Stimulated activated CD8-positive, alpha-beta memory T cell treated with anti-CD3 and anti-CD28 coated beads, Interleukin-4, amount 100 ng/mL, for 24 hours (primary cell): ENCODE measurements around the gene GRIP1.
"Not testable (repeated sequence)": the region's sequence is repeated elsewhere in the genome, so short reads cannot be mapped to it uniquely, and the experiment has no call there.

Experiments
- DNase-seq: peaks from one replicate; pipeline ENCODE4 v3.0.0-alpha.2; 2020; ENCODE audit warnings: low read depth

The GRIP1 gene

DNA sequence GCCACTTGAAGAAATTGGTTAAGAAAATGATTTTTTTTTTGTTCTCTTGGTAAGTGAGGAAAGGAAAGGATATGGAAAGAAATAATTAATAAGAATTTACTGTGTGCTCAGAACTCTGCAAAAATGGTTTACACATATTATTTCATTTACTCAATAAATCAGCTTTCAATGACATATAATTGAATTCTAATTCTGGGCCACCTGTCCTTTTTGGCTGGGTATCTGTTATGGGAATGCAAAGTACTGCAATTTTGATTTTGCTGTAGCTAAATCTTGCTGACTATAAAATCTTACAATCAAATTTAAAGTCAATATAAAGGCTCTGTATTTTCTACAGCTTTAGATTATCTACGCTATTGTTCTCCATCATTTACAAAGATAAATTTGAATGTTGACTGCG is 147.1 kb downstream of the GRIP1 start:
- no peak for DNase-seq

GRCh38 chr12:66529934-66530333 is 148.9 kb downstream of the GRIP1 start:
- no peak for DNase-seq

DNA sequence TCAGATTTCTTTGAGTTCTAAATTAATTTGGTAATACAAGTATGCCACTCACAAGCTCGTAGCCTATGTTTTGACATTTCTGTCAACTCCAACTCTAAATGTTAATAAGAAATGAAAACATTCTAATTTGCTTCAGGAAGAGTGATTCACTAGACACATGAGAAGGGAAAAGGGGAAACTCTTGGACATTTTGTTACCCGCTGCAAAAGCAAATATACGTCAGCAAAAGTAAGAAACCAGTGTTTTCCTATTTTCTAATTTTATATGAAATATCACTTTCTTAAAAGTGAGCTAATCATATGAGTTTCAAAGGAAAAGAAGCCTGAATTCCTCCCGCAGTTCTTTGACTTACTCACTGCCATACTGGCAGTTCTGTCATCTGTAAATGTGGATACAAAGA is 162.3 kb downstream of the GRIP1 start:
- DNase-seq, result no peak

DNA sequence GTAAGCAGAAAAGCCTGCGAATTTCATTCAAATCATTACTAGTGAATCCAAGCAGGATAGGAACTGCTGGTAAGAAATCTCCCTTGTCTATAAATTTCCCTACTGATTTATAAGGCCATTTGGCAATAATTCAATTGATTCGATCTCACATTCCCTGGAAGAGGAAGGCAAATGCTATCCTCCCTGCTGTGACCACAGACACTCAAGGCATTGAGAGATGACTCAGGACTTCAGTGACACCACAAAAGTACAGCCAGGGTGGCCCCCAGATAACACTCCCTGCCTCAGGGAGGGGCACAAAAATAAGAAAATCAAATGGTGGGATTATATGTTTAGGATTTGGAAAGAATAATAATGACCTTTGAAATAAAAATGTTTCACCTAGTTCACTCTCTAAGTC is 162.7 kb downstream of the GRIP1 start:
- DNase-seq, result no peak

DNA sequence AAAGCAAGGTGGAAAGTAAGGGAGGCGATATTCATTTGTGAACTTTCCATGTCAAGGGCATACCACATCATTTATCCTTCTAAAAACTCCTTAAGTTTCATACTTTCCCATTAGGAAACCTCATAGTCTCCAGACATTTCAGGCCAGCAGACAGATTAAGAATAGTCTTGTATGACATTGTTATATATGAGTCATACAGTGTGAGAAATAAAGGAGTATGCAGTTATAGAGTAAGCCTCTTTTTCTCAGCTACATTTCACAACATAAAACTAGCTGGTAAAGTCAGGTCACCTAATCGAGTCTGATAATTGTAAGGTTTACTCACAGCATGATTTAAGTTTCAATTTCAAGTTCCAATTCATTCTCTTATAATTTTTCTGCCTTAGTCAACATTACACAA is 164.3 kb downstream of the GRIP1 start:
- no peak for DNase-seq

- DNase-seq, result no peak
These were observed 170.9 kb downstream of the GRIP1 start for GRCh38 chr12:66508025-66508424.

DNA sequence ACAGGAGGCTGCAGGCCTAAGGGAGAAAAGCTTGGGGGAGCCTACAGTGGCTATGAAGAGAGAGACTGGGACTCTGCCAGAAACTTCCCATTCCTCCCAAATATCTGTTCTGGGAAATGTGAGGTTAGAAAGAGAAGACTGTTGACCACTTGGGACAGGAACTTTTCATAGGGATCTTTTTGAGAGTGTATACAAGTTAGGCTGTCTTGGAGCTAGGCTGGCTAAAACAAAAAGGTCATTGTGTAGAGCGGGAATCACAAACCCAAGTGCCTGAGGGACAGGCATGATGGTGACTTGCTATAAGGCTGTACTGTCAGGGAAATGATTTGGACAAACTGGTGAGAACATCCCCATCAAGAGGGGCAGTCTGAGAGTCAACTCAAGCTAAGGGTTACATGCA is 175.1 kb downstream of the GRIP1 start:
- no peak for DNase-seq

DNA sequence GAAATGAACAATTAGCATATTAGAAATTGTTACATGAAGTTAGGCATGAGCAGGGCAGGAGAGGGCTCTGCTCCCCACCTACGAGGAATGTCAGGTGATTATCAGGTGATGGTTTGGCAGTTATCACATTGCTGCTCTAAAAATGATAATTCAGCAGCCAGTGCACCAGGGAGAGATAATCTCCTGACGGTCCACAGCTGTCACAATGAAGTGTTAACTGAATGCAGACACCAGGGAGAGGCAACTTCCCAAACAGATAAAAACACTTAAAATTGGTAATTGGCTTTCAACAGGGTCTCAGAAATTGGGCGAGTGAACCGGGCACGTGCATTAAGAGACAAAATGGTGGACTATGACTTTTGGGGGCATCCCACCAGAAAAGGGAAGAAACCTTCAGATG is 176.0 kb downstream of the GRIP1 start:
- DNase-seq, result no peak

DNA sequence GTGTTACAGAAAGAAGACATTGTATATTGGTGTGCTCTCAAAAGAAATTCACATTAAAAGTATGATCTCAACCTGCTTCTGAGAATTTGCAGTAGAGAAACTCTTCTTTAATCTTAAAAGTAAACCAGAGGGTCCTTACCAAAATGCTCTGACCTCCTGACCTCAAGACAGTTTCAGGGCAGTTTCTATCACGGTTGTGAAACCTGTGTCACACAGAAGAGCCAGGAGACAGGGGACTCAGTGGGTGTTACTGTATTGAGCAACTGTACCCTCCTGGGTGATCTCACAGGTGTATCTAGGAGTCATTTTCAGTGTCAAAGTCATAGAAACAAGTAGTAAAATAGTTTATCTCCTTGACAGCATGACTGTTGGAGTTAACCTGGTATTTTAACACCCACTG is 178.0 kb downstream of the GRIP1 start:
- DNase-seq, result no peak

GRCh38 chr12:66500091-66500490 is 178.8 kb downstream of the GRIP1 start:
- no peak for DNase-seq

GRCh38 chr12:66499000-66499399 is 179.9 kb downstream of the GRIP1 start:
- DNase-seq, result no peak

DNA sequence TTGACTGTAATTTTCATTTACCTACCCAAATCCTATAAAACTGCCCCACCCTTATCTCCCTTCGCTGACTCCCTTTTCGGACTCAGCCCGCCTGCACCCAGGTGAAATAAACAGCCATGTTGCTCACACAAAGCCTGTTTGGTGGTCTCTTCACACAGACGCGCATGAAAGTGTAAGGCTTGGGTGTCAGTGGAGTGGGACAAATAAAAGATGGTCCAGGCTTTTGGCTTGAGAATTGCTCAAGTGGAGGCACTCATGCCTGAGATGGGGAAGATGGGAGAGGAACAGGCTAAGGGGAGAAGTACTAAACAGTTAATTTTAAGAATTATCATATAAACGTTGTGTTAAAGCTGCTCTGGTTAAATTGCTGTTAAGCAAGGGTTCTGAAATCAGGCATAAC is 180.8 kb downstream of the GRIP1 start:
- DNase-seq, result not testable (repeated sequence)

DNA sequence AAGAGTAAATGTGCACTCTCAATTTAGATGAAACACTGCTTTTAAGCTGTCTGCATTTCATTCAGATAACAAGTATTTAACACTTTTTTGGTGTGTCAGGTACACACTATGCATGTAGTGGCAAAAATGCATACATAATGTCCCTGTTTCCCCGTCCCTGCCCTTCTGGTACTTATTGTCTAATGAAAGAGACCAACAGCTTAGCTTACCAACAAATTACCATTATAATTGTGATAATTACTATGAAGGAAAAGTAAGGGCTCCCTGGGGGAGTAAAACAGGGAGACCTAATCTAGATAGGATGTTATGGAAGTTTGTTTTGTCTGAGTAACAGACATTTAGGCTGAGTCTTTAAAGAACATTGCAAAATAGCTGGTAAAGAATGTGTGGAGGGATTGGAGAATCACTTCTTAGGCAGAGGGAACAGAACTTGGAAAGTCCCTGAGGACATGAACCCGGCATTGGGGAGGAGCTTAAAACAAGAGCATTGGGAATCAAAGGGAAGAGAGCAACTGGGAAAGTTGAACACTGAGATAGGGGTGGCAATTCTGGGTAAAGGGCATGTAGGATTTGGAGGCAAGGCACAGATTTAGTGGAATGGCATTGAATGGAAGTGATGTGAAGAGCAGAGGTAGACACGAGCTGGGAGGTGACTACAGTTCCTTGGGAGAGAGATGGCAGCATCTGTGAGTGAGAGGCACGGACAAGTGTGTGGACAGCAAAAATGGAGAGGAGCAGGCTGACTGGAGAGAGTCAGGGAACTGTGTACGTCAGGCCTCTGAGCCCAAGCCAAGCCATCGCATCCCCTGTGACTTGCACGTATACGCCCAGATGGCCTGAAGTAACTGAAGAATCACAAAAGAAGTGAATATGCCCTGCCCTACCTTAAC is 181.6 kb downstream of the GRIP1 start:
- no peak for DNase-seq

GRCh38 chr12:66496595-66496994 is 182.3 kb downstream of the GRIP1 start:
- no peak for DNase-seq

- no peak for DNase-seq
These were observed 183.2 kb downstream of the GRIP1 start for GRCh38 chr12:66495709-66496108.

DNA sequence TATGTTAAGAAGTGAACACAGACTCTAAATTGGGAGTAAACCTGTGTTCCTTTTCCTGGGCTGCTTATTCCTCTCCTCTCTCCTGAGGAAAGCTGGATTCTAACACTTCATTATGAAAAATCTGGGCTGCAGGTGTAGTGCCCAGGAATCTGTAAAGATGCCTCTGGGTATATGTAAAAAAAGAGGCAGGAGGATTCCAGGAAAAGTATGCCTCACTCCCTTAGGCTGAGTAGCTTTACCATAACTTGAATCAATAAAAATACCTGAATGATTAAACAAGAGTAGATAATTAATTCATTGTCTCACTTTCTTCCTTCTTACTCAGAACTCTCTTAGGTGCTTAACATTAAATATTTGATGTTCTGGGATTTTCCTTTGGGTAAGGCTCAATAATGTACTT is 185.1 kb downstream of the GRIP1 start:
- no peak for DNase-seq

GRCh38 chr12:66491853-66492252 is 187.0 kb downstream of the GRIP1 start:
- no peak for DNase-seq

DNA sequence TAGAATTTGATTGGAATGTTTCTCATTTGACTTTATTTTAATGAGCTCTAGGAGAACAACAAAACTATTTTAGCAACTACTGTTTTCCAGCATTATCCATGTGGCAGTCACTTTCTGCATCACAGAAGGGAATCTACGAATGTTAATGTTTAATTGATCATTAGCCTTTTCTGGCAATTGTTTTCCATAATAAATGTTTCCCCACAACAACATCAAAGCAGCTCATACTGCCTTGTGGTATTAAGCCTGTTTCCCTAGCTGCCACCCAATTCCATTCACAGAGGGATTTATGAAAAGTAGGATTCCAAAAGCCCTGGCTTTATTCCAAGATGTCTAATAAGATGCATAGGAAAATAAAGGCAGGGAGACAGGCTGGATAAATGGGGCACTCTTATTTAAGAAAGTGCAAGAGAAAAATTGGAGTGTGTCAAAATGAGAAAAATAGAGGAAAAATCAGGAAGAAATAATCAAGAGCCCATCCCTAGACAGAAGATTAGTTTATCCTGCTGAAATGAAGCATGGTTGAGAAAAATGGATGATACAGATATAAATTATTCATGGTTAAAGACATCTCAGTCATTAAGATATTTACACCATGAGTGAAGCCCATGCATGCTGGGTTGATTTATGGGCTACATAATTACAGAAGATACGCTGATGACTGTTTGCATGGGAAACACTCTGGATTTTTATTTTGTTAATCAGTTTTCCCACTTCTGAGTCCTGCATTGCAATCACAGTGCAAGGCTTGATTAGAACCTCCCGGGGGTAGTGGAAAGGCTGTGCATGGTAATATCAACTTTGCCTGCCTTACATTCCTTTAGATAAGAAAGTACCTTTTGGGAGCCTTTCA is 196.3 kb downstream of the GRIP1 start:
- no peak for DNase-seq

GRCh38 chr12:66467932-66468331 is 210.9 kb downstream of the GRIP1 start:
- DNase-seq, result no peak

GRCh38 chr12:66461331-66461730 is 217.5 kb downstream of the GRIP1 start:
- DNase-seq, result no peak

- DNase-seq, result no peak
These were observed 218.9 kb downstream of the GRIP1 start for GRCh38 chr12:66459944-66460482.

DNA sequence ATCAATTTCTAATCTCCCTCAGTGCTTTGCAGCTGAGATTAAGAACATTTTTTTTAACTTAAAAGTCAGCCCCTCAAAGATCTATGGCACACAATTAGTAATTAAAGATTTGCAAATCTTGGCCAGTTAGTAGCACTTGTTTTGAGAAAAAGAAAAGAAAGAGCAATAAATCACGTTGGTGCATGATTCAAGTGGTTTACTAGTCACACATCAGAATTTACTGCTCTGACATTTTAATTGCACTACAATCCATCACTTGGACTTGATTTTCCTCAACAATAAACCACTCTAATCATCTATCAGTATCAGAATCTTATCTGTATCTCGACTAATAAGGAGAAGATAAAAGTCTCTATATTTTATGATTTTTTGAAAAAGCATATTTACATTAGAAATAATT is 222.3 kb downstream of the GRIP1 start:
- no peak for DNase-seq

DNA sequence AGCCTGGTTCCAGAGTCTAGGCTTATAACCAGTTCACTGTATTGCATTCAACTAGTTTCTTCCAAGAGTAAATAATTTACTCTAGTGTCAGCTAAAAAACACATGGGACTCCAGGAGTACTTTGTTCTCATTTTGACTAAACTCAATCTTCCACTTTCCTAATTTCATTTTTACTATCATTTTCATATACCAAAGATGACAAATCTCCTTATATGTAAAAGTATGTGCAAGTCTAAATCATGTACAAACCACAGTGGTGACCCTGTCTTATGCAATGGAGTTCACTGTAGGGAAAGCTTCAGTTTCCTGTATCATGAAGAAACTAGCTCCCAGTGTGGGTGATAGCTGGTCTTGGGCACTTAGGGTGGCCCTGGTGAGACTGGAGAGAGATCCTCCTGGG is 225.0 kb downstream of the GRIP1 start:
- DNase-seq, result no peak
